HG02642 (cell line): ENCODE results near the gene ELFN1.

Experiments
- ATAC-seq: cut with Tn5 transposase; IDR thresholded peaks from one replicate; pipeline ENCODE4 v1.9.1; 2021; ENCODE audit warnings: mild to moderate bottlenecking; ENCODE audit not compliant: unreplicated experiment, poor library complexity

The ELFN1 gene

GRCh38 chr7:1692515-1693418 is 22.7 kb downstream of the ELFN1 start:
- ATAC-seq = no peak

GRCh38 chr7:1693419-1693990 is 23.4 kb downstream of the ELFN1 start:
- no peak for ATAC-seq

- ATAC-seq = no peak
These were observed 24.0 kb downstream of the ELFN1 start for GRCh38 chr7:1693991-1694524.

- ATAC-seq = no peak
These were observed 24.8 kb downstream of the ELFN1 start for GRCh38 chr7:1694611-1695511.

- ATAC-seq = no peak
These were observed 25.9 kb downstream of the ELFN1 start for GRCh38 chr7:1695800-1696454.

- no peak for ATAC-seq
These were observed 26.8 kb downstream of the ELFN1 start for GRCh38 chr7:1696671-1697498.

- ATAC-seq = no peak
These were observed 27.5 kb downstream of the ELFN1 start for GRCh38 chr7:1697499-1698125.

GRCh38 chr7:1698201-1698600 is 28.1 kb downstream of the ELFN1 start:
- no peak for ATAC-seq

GRCh38 chr7:1698951-1699350 is 28.9 kb downstream of the ELFN1 start:
- ATAC-seq = no peak

GRCh38 chr7:1700086-1700485 is 30.0 kb downstream of the ELFN1 start:
- ATAC-seq = no peak

- no peak for ATAC-seq
These were observed 30.7 kb downstream of the ELFN1 start for GRCh38 chr7:1700536-1701333.

GRCh38 chr7:1702652-1703051 is 32.6 kb downstream of the ELFN1 start:
- ATAC-seq = no peak

GRCh38 chr7:1703441-1703840 is 33.4 kb downstream of the ELFN1 start:
- no peak for ATAC-seq

GRCh38 chr7:1703871-1704810 is 34.1 kb downstream of the ELFN1 start:
- ATAC-seq = no peak

- ATAC-seq = no peak
These were observed 35.0 kb downstream of the ELFN1 start for GRCh38 chr7:1704811-1705738.

GRCh38 chr7:1705856-1706255 is 35.8 kb downstream of the ELFN1 start:
- ATAC-seq = no peak
